Immature natural killer cell (primary cell): Measurements from ENCODE around the gene PLCD4. TPM values are rescaled to one million over a fixed set of nuclear protein-coding genes. Genes with fewer than 3 reads are reported as not detected.

Source experiments
- DNase-seq, 3 donors: peaks; one replicate each; pipeline ENCODE4 v3.0.0; 2022; ENCODE audit warnings: mixed read lengths in 1 of 3
- H3K27ac Mint-ChIP-seq, 6 donors: one replicate each; pipeline ENCODE4 v1.8.0; 2020; ENCODE audit warnings: mixed read lengths in 6 of 6, mild to moderate bottlenecking in 5 of 6, inconsistent platforms in 4 of 6, moderate library complexity in 3 of 6
- H3K27me3 Mint-ChIP-seq, 3 donors: one replicate each; pipeline ENCODE4 v1.8.0; 2020 to 2021; ENCODE audit warnings: low read depth in 3 of 3, mild to moderate bottlenecking in 3 of 3, mixed read lengths in 3 of 3, moderate library complexity in 3 of 3, inconsistent platforms in 1 of 3
- H3K36me3 Mint-ChIP-seq, 3 donors: one replicate each; pipeline ENCODE4 v1.8.0; 2020; ENCODE audit warnings: mixed read lengths in 3 of 3, inconsistent platforms in 2 of 3, mild to moderate bottlenecking in 2 of 3
- H3K4me1 Mint-ChIP-seq, 2 donors: one replicate each; pipeline ENCODE4 v1.8.0; 2020; ENCODE audit warnings: inconsistent platforms in 2 of 2, mild to moderate bottlenecking in 2 of 2, mixed read lengths in 2 of 2, moderate library complexity in 1 of 2
- H3K4me3 Mint-ChIP-seq, 5 donors: one replicate each; pipeline ENCODE4 v1.8.0; 2020; ENCODE audit warnings: mild to moderate bottlenecking in 5 of 5, mixed read lengths in 5 of 5, inconsistent platforms in 3 of 5, moderate library complexity in 3 of 5
- H3K9me3 Mint-ChIP-seq, 6 donors: one replicate each; pipeline ENCODE4 v1.8.0; 2020; ENCODE audit warnings: mild to moderate bottlenecking in 6 of 6, mixed read lengths in 6 of 6, inconsistent platforms in 4 of 6, moderate library complexity in 3 of 6
- polyA plus RNA-seq, 3 donors: library from polyadenylated mRNA; unstranded; fragments of 300-500 nt; fragmentation: Illumina TruSeq; gene quantifications; one replicate each; pipeline ENCODE4 v1.2.3, GENCODE V29; 2021

PLCD4 gene
- polyA plus RNA-seq, 3 donors from 2014 or later, result 0.71 TPM; not detected in 2

DNA sequence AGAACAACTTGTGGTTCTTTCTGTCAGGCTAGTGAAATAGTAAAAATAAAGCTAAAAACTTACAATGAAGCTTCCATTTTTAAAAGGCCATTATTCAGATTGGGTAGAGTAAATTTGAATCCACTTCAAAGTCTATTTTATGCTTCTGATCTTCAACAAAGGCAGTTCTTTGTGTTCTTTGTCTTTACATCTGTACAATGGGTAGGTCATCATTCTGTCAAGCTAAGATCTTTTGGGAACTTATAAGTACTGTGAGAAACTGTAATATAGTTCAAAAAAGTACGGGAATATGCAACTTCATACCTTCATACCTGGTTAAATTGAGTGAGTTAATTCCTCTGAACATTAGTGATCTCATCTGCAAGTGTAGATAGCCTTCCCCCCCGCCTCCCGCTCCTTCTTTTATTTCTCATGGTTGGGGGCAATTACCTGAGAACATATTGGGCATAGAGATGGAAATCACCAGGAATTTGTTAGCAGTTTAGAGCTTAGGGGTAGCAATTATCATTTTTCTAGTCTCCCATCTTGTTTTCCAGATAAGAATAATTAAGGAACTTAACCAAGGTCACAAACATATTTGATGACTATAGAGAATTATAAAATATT is 29.3 kb upstream of the PLCD4 start:
- peaks cover 10 to 48% of the 10 kb centered on the region in 2 donors for H3K4me1 Mint-ChIP-seq
- H3K27ac Mint-ChIP-seq, result peak overlapping the region in 3 of 6 donors; percentile 4 to 54 (median 12)
- peaks cover 7 to 16% (median 8%) of the 10 kb centered on the region in 3 donors for H3K36me3 Mint-ChIP-seq
- H3K4me3 Mint-ChIP-seq, result no peak overlapping the region
- no peaks in the 10 kb centered on the region for H3K27me3 Mint-ChIP-seq
- DNase-seq, result no peak
- H3K9me3 Mint-ChIP-seq, result no peaks in the 10 kb centered on the region

DNA sequence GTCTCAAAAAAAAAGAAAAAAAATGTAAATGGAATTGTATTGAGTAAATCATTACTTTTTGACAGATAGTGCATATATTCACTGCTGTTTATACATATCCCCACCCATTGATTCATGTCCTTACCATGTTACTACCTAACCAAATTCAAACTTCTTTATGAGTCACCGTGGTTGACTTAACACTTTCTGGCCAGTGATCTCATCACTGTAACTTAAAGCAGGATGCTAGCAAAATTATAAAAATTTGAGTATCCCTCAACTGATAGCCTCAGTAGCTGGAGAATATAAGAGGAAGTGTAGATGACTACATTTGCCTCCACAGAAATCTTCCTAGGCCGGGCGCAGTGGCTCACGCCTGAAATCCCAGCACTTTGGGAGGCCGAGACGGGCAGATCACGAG is 25.6 kb upstream of the PLCD4 start:
- no peak overlapping the region for H3K4me3 Mint-ChIP-seq
- H3K36me3 Mint-ChIP-seq, result peaks cover 19 to 39% (median 21%) of the 10 kb centered on the region in 3 donors
- H3K9me3 Mint-ChIP-seq, result no peaks in the 10 kb centered on the region
- no peaks in the 10 kb centered on the region for H3K27me3 Mint-ChIP-seq
- H3K4me1 Mint-ChIP-seq, result peaks cover 10 to 37% of the 10 kb centered on the region in 2 donors
- peak in 1 of 3 donors; percentile 2 for DNase-seq
- peak overlapping the region in 2 of 6 donors; percentile 43 to 54 for H3K27ac Mint-ChIP-seq

DNA sequence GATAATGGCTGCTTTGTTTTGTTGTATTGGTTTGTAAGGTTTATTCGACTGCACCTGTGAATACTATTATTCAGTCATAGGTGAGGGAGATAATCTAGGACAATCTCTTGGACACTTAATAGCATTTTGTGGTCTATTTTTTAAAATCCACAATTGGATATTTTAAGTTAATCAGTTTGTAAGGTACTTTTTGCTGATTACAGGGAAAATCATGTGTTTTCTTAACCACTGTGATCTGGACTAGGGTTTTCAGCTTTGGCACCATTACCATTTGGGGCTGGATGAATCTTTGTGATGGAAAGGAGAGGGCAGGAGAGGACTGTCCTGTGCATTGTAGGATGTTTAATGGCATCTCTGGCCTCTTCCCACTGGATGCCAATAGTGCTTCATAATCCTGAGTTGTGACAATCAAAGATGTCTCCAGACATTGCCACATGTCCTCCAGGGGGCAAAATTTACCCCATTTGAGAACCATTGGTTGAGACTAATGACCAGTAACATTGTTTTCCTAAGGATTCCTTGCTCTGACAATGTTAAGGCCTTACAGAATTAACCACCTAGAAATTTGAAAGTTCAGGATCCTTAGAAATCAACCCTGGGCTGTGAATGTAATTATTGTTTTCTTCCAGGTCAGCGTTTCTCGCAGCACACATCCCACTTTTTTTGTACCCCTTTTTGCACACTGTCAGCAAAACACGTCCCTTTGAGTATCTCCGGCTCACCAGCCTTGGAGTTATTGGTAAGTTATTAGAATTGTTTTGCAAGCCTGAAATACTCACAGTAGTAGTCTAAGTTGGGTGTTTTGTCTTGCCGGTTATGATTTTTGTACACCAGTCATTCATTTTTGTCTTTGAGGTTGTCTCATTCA is 23.5 kb upstream of the PLCD4 start:
- no peaks in the 10 kb centered on the region for H3K9me3 Mint-ChIP-seq
- H3K4me1 Mint-ChIP-seq, result peaks cover 3 to 24% of the 10 kb centered on the region in 2 donors
- no peaks in the 10 kb centered on the region for H3K27me3 Mint-ChIP-seq
- H3K4me3 Mint-ChIP-seq, result no peak overlapping the region
- H3K36me3 Mint-ChIP-seq, result peaks cover 19 to 49% (median 21%) of the 10 kb centered on the region in 3 donors
- peak overlapping the region in 4 of 6 donors; percentile 0 to 64 (median 36) for H3K27ac Mint-ChIP-seq
- no peak for DNase-seq

DNA sequence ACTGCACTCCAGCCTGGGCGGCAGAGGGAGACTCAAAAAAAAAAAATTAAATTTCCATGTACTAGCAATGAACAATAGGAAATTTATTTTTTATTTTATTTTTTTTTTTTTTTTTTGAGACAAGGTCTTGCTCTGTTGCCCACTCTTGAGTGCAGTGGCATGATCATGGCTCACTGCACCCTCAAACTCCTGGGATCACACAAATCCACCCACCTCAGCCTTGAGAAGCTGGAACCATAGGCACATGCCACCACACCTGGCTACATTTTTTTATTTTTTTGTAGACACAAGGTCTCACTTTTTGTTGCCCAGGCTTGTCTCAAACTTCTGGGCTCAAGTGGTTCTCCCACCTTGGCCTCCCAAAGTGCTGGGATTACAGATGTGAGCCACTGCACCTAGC is 22.2 kb upstream of the PLCD4 start:
- Mint-ChIP-seq H3K4me1 (peaks cover 3 to 19% of the 10 kb centered on the region in 2 donors), H3K27ac (no peak overlapping the region), H3K9me3 (no peaks in the 10 kb centered on the region), H3K27me3 (no peaks in the 10 kb centered on the region), H3K36me3 (peaks cover 23 to 54% (median 25%) of the 10 kb centered on the region in 3 donors), H3K4me3 (no peak overlapping the region)
- no peak for DNase-seq

DNA sequence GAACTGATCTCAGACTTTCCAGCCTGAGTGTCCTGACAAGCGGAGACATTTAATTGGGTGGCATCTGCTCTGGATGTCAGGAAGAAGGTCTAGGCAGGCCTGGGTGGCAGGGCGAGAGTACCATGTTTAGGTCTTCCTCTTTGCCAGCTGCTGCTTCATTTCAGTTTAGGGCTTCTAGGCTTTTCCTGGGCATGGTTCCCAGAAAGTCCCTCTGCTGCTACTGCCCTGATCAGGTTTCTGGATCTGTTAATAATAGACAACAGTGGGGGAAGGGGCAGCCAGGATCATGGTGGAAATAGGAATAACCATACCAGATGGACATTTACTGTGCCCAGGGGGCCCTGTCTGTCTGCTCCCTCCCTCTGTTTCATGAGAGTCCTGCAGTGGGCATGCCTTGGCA is 2.3 kb upstream of the PLCD4 start:
- H3K27ac Mint-ChIP-seq, result no peak overlapping the region
- H3K4me1 Mint-ChIP-seq, result no peaks in the 10 kb centered on the region
- DNase-seq, result no peak
- no peak overlapping the region for H3K4me3 Mint-ChIP-seq
- H3K27me3 Mint-ChIP-seq, result peaks cover 0 to 3% (median 0%) of the 10 kb centered on the region in 3 donors
- no peaks in the 10 kb centered on the region for H3K9me3 Mint-ChIP-seq
- no peaks in the 10 kb centered on the region for H3K36me3 Mint-ChIP-seq

DNA sequence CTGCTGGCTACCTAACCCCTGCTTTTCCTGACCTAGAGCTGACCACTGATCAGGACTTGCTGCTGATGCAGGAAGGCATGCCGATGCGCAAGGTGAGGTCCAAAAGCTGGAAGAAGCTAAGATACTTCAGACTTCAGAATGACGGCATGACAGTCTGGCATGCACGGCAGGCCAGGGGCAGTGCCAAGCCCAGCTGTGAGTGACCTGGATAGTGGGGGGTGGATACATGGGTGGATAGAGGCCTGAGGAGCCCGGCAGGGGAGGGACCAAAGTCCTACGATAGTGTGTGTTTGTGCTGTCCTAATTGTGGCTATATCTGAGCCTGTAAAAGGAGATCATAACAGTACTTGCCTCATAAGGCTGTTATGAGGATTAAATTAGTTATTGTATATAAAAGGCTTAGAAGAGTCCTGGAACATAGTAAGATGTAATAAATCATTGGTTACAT is 8.2 kb downstream of the PLCD4 start:
- H3K36me3 Mint-ChIP-seq, result no peaks in the 10 kb centered on the region

DNA sequence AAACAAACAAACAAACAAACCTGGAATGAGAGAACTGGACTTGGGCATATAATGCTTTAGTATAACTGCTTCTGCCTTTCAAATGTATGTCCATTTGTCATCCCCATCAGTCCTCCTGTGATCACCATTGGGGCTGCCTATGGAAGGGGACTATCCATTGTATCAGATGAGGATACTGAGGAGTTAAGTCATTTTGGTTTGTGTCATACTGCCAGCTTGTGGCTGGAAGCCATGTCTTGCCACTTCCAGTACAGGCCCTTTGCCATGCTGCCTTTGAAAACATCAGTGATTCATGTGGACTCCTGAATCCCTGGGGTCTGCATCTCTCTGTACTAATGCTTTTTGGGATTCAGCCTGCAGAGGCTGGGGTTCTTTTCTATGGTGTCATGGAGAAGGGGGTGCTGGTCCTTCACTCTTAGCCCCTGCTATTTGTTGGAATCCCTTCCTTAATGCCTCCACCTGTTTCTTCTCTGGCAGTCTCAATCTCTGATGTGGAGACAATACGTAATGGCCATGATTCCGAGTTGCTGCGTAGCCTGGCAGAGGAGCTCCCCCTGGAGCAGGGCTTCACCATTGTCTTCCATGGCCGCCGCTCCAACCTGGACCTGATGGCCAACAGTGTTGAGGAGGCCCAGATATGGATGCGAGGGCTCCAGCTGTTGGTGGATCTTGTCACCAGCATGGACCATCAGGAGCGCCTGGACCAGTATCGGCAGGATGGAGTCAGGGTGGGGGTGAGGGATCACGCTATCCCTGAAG is 10.6 kb downstream of the PLCD4 start:
- peaks cover 1 to 4% (median 2%) of the 10 kb centered on the region in 3 donors for H3K27me3 Mint-ChIP-seq
- H3K4me3 Mint-ChIP-seq, result no peak overlapping the region
- no peaks in the 10 kb centered on the region for H3K4me1 Mint-ChIP-seq
- H3K36me3 Mint-ChIP-seq, result no peaks in the 10 kb centered on the region
- DNase-seq, result no peak
- H3K27ac Mint-ChIP-seq, result no peak overlapping the region
- H3K9me3 Mint-ChIP-seq, result no peaks in the 10 kb centered on the region

More for the DNA sequence above, 8.2 kb downstream of the PLCD4 start:
- Mint-ChIP-seq H3K27ac (no peak overlapping the region), H3K4me1 (no peaks in the 10 kb centered on the region), H3K27me3 (peaks cover 1 to 4% (median 2%) of the 10 kb centered on the region in 3 donors), H3K4me3 (no peak overlapping the region), H3K9me3 (no peaks in the 10 kb centered on the region)
- DNase-seq, result no peak

DNA sequence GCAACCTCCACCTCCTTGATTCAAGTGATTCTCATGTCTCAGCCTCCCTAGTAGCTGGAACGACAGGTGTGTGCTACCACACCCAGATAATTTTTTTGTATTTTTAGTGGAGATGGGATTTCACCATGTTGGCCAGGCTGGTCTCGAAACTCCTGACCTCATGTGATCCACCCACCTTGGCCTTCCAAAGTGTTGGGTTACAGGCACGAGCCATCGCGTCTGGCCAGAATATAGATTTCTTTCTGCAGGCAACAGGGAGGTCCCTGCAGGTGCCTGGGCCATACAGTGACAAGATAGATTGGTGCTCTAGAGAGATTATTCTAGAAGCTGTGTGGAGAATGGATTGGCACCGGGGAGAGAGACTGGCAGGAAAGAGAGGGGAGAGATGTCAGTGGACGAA is 13.3 kb downstream of the PLCD4 start:
- Mint-ChIP-seq H3K27me3 (peaks cover under 1 to 6% (median 2%) of the 10 kb centered on the region in 3 donors), H3K4me3 (no peak overlapping the region), H3K27ac (no peak overlapping the region), H3K9me3 (no peaks in the 10 kb centered on the region), H3K36me3 (no peaks in the 10 kb centered on the region), H3K4me1 (no peaks in the 10 kb centered on the region)
- DNase-seq, result no peak

DNA sequence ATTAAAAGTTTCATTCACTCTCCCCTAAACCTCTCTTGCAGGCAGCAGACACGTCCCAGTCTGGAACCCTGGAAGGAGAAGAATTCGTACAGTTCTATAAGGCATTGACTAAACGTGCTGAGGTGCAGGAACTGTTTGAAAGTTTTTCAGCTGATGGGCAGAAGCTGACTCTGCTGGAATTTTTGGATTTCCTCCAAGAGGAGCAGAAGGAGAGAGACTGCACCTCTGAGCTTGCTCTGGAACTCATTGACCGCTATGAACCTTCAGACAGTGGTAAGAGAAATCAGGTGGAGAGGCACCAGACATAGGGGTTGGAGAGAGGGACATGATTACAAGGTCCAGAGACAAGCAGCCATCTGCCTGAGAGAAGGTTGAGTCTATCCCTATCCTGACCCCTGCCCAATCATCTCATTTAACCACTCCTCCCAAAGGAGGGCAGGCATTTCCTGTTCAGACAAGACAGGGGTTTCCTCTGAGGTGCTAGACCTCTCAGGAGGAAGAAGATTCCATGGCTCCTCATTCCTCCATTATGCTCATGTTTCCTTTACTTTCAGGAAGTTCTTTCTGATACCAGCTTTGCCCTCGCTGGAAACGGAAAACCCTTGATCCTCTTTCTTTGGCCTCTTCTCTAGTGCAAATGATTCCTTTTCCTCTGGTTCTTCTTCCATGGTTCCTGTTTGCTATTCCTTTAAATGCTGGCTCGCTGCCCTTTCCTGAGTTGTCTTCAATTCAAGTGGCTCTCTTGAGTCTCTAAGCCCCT is 15.1 kb downstream of the PLCD4 start:
- Mint-ChIP-seq H3K9me3 (no peaks in the 10 kb centered on the region), H3K27ac (no peak overlapping the region), H3K4me1 (no peaks in the 10 kb centered on the region), H3K4me3 (no peak overlapping the region), H3K36me3 (no peaks in the 10 kb centered on the region), H3K27me3 (peaks cover 0 to 6% (median 2%) of the 10 kb centered on the region in 3 donors)
- no peak for DNase-seq

DNA sequence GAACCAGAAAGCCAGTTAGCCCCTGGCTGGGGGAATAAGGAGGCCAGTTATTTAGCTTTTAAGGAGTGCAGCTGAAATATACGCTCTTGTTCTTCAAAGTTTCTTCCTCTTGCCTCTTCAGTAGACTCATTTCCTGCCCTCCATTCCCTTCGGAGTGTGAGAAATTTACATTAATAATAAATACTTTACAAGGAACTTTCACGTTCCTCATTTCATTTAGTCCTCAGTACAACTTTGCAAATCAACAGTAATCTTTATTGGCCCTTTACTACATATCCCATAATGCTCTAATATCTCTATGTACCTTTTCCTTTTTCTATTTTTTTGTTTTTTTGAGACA is 15.6 kb downstream of the PLCD4 start:
- no peak overlapping the region for H3K4me3 Mint-ChIP-seq
- H3K27ac Mint-ChIP-seq, result no peak overlapping the region
- no peaks in the 10 kb centered on the region for H3K9me3 Mint-ChIP-seq
- DNase-seq, result no peak
- H3K36me3 Mint-ChIP-seq, result no peaks in the 10 kb centered on the region
- no peaks in the 10 kb centered on the region for H3K4me1 Mint-ChIP-seq
- peaks cover 0 to 5% (median 2%) of the 10 kb centered on the region in 3 donors for H3K27me3 Mint-ChIP-seq

DNA sequence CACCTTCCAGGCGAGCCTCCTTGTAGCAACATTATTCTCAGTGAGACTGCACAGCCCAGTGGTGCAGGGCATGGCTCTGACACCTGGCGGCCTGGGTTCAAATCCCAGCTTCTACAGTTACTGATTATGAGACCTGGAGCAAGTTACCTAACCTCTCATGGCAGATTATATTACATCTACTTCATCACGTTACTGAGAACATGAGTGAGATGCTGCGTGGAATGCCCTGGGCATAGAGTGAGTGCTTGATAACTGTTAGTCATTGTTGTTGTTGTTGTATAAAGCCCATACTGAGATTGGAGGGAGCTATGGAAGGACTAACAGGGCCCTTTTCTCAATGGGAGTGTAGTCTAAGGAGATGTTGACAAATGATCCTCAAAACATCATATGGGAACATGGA is 18.7 kb downstream of the PLCD4 start:
- no peak for DNase-seq
- Mint-ChIP-seq H3K27me3 (peaks cover 0 to 4% (median 2%) of the 10 kb centered on the region in 3 donors), H3K4me1 (no peaks in the 10 kb centered on the region), H3K36me3 (no peaks in the 10 kb centered on the region), H3K9me3 (no peaks in the 10 kb centered on the region), H3K27ac (no peak overlapping the region), H3K4me3 (no peak overlapping the region)

DNA sequence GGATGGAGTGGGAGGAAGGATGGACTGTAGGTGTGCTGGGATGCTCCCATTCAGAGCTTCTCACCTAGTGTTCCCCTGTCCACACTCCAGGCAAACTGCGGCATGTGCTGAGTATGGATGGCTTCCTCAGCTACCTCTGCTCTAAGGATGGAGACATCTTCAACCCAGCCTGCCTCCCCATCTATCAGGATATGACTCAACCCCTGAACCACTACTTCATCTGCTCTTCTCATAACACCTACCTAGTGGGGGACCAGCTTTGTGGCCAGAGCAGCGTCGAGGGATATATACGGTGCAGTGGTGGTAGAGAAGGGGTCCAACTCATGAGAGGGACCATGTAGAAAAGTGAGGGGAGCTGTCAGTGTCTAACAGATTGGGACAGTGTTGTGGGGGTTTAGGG is 20.2 kb downstream of the PLCD4 start:
- Mint-ChIP-seq H3K27me3 (peaks cover 0 to 6% (median 2%) of the 10 kb centered on the region in 3 donors), H3K36me3 (peaks cover 0 to 3% (median 0%) of the 10 kb centered on the region in 3 donors), H3K9me3 (no peaks in the 10 kb centered on the region), H3K27ac (no peak overlapping the region), H3K4me1 (no peaks in the 10 kb centered on the region), H3K4me3 (no peak overlapping the region)
- DNase-seq, result no peak

DNA sequence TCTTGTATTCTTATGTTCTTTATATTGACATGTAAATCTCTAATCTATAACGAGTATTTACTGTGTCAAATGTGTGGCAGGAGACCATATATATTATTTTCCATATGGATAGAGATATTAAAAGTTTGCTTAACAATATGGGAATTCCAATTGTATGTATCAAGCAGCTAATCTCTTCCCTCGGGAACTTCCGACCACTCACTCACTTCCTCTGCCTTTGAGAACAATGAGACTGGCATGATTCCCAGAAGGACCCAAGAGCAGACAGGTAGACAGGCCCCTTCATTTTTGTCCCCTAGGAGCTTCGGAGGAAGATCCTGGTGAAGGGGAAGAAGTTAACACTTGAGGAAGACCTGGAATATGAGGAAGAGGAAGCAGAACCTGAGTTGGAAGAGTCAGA is 24.1 kb downstream of the PLCD4 start:
- no peaks in the 10 kb centered on the region for H3K4me1 Mint-ChIP-seq
- no peaks in the 10 kb centered on the region for H3K9me3 Mint-ChIP-seq
- no peak overlapping the region for H3K27ac Mint-ChIP-seq
- no peak for DNase-seq
- H3K27me3 Mint-ChIP-seq, result peaks cover 0 to 4% (median 2%) of the 10 kb centered on the region in 3 donors
- no peak overlapping the region for H3K4me3 Mint-ChIP-seq
- peaks cover 0 to 24% (median 16%) of the 10 kb centered on the region in 3 donors for H3K36me3 Mint-ChIP-seq
